HG03460 (cell line): ENCODE data around the gene PKD1L1.
"Not testable (repeated sequence)": the region's sequence is repeated elsewhere in the genome, so short reads cannot be mapped to it uniquely, and the experiment has no call there.

Experiments used
- ATAC-seq: cut with Tn5 transposase; IDR thresholded peaks from one replicate; pipeline ENCODE4 v1.9.1; 2021; ENCODE audit not compliant: unreplicated experiment

The PKD1L1 gene, protein sequence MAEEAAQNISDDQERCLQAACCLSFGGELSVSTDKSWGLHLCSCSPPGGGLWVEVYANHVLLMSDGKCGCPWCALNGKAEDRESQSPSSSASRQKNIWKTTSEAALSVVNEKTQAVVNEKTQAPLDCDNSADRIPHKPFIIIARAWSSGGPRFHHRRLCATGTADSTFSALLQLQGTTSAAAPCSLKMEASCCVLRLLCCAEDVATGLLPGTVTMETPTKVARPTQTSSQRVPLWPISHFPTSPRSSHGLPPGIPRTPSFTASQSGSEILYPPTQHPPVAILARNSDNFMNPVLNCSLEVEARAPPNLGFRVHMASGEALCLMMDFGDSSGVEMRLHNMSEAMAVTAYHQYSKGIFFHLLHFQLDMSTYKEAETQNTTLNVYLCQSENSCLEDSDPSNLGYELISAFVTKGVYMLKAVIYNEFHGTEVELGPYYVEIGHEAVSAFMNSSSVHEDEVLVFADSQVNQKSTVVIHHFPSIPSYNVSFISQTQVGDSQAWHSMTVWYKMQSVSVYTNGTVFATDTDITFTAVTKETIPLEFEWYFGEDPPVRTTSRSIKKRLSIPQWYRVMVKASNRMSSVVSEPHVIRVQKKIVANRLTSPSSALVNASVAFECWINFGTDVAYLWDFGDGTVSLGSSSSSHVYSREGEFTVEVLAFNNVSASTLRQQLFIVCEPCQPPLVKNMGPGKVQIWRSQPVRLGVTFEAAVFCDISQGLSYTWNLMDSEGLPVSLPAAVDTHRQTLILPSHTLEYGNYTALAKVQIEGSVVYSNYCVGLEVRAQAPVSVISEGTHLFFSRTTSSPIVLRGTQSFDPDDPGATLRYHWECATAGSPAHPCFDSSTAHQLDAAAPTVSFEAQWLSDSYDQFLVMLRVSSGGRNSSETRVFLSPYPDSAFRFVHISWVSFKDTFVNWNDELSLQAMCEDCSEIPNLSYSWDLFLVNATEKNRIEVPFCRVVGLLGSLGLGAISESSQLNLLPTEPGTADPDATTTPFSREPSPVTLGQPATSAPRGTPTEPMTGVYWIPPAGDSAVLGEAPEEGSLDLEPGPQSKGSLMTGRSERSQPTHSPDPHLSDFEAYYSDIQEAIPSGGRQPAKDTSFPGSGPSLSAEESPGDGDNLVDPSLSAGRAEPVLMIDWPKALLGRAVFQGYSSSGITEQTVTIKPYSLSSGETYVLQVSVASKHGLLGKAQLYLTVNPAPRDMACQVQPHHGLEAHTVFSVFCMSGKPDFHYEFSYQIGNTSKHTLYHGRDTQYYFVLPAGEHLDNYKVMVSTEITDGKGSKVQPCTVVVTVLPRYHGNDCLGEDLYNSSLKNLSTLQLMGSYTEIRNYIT (N-terminal part only)

DNA sequence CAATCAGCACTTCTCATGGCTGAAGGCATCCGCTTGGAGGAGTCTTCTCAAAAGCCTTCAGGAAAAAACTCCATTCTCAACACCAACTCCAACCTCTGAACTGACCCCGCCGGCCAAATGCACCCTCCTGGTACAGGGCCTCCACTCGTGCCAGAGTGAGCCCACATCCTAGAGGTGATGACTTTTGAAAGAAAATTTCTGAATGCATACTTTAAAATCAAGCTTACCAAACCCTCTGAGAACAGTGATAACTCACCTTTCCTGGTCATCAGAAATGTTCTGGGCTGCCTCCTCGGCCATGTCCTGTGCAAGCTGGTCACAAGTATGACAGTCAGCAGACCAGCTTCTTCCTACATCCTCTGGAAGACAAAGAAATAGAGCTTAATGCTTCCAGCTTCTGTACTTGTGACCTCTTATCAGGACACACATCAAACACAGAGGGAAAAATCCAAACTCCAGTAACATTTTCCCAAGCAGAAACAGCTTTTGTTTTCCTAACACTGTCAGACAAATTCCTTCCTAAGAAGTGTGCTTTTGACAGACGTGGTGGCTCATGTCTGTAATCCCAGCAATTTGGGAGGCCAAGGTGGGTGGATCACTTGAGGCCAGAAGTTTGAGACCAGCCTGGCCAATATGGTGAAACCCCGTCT lies at the start of gene PKD1L1:
PKD1L1 (minus strand) TSS at position 326 of the 650 bp plus-strand sequence; CDS start at position 300, 26 bp downstream.
- no peak for ATAC-seq

DNA sequence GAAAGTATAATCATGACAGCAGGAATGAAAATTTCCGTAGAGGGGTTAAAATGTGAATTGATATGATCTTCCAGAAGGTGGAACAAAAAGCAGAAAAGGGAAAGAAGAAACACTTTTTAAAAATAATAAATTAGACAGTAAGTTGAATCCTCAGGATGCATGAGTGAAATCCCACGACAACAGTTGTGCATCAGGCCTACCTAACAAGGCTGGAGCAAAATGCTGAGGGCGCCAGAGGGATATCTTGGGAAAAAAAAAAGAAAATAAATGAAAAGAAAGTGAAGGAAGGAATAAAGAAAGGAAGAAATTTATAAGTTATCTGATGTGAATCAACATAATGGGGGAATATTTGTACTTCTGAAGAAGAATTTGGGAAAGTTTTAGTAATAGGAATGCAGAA lies 44.2 kb upstream of the PKD1L1 start:
- ATAC-seq: no peak

DNA sequence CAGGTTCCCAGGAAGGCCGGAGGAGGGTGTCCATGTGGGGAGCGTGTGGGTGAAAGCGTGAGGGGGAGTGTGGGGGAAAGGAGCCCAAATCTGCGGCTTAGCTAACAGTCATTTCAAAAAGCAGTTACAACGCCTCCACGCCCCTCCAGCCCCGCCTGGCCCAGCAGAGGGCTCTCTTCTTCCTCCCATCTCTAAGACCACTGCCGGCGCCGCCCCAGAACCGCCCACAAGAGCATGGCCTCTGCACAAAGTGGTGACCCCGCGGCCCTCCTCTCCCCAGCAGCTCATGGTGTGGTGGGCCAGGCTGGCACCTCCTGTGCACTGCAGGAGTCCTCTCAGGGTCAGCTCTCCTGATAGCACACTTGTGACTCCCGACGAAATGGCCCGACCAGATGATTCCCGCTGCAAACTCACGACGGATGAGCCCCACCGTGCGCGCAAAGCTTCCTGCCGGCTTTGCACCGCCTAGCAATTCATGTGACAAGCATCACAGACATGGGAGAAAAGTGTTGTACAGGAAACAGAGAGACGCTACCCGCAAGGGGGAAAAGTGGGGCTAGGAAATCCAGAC lies 43.6 kb upstream of the PKD1L1 start:
- peak; percentile 100 for ATAC-seq

DNA sequence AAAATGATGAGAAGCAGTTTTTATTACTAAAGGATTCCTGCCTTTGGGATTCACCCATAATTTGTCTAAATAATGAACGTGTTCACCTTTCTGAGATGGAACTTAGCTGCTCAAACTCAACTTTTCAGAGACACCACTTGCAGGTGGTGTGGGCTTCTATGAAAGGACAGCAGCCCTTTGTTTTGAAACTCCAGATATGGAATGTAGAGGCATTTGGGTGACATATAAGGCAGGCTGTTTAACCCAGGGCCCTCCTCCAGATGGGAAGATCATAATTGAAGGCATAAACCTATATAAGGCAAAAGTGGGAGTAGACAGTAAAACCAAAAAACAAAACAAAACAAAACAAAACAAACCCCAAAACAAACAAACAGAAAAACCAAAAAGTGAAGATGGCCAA lies 43.0 kb upstream of the PKD1L1 start:
- no peak for ATAC-seq

DNA sequence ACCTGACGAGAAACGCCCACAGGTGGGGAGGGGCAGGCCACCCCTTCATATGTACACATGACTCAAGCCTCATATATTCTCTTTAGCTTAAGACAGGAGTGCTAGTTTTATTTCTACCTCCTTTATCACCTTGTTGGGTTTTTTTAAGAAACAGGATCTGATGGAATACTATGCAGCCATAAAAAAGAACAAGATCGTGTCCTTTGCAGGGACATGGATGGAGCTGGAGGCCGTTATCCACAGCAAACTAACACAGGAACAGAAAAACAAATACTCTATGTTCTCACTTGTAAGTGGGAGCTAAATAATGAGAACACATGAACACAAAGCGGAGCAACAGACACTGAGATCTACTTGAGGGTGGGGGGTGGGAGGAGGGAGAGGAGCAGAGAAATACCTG lies 42.3 kb upstream of the PKD1L1 start:
- no peak for ATAC-seq

DNA sequence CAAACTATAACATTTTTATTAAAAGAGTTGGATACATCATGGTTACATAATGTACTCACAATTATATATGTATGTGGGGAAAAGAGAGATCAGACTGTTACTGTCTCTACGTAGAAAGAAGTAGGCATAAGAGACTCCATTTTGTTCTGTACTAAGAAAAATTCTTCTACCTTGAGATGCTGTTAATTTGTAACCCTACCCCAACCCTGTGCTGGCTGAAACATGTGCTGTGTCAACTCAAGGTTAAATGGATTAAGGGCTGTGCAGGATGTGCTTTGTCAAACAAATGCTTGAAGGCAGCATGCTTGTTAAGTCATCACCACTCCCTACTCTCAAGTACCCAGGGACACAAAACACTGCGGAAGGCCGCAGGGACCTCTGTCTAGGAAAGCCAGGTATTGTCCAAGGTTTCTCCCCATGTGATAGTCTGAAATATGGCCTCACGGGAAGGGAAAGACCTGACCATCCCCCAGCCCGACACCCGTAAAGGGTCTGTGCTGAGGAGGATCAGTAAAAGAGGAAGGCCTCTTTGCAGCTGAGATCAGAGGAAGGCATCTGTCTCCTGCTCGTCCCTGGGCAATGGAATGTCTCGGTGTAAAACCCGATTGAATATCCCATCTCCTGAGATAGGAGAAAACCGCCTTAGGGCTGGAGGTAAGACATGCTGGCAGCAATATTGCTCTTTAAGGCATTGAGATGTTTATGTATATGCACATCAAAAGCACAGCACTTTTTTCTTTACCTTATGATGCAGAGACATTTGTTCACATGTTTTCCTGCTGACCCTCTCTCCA lies 41.5 kb upstream of the PKD1L1 start:
- ATAC-seq: not testable (repeated sequence)

DNA sequence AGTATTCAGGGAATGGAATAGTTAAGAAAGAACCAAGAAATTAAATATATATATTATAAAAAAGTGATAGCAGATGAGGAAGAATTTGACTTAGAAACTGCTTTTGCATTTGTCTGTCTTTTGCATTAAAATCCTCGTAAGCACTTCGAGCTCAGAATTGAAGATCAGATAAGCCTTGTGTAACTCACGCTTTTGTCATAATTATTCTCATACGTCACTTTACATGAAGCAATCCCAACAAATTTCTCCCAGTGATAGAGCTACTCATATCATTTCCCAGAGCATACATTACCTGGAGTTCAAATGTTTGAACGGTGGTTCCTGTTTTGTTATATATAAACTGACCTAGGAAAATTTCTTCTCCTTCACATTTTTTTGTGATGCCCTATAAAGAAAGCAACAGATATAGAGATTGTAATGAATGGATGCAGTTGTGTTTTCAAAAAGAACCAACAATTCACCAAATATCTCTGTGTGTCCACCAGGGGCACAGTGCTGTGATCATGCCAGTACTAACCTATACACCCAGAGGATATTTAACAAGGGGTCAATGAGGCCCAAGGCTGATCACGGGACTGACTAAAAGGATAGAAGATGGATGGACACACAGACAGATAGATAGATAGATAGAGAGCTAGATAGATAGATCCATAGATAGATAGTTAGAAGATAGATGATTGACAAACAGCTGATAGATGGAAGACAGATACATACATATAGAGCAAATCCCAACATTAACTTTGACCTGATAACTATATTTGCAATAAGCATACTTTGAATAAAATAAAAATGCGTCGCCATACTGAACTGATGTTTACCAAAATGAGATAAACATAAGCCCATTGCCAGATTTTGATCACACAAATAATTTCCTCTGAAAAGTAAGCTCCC lies 40.5 kb upstream of the PKD1L1 start:
- ATAC-seq: no peak

DNA sequence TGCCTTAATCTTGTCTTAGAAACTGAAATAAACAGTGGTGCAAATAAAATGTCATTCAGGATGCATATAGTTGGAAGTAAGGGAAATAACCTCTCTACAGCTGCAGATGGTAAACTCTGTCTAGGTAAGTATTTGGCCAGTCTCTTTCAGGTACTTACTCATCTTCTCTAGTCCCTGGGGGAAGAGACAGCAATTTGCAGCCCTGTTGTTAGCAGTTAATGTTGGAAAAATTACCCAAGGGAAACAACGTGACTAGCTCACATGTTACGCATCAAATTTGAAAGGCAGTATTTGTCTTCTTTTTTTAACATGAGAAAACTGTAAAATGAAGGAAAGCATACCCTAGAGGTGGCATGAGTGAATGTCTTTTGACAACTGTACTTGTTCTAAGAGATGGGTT lies 34.3 kb upstream of the PKD1L1 start:
- no peak for ATAC-seq

DNA sequence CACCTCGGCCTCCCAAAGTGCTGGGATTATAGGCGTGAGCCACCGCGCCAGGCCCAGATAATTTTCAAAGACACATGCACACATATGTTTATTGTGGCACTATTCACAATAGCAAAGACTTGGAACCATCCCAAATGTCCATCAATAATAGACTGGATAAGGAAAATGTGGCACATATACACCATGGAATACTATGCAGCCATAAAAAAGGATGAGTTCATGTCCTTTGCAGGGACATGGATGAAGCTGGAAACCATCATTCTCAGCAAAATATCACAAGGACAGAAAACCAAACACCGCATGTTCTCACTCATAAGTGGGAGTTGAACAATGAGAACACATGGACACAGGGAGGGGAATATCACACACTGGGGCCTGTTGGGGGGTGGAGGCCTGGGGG lies 32.4 kb upstream of the PKD1L1 start:
- ATAC-seq: not testable (repeated sequence)

DNA sequence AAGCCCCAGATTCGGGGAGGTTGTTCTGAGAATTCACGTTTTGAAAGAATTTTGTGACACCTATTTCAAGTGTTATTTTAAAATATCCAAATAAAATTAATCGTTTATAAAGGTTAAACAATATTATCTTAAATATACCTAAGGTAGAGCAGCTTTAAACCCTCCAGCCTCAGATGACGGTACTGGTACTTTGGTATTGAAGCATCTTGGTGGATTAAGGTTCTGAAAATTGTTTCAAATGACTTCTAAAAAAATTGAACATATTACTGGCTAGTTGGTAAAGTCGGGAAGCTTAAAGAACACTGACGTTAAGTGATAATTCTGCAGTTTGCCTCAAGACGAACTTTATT lies 31.5 kb upstream of the PKD1L1 start:
- no peak for ATAC-seq

DNA sequence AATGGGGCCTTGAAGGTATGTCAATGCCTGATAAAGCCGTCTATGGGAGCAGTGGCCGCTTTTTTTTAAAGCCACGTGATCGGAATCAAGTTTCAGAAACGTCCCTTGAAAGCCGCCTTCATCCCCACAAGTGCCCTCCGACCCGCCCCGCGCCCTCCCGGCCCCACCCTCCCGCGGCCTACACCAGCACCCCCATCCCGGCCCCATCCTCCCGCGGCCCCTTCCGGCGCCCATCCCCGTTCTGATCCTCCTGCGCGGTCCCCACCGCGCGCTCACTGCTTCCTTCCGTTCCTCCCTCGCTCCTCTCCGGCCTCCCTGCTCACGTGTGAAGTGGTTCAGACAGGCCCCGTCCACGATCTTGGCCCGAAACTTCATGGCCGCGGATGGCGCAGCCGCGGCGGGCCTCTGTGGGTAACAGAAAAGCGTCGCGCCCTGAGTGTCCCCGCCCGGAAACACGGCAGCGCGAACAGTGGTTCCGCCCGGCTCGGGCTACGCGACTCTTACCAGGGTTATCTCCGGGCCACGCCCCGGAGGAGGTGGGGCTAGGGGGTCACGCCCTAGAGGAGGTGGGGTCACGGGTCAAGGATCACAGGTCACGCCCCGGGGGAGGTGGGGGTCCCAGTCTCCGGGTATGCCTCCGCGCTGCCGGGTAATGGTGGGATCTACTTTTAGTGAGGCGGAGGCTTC lies 31.0 kb upstream of the PKD1L1 start, which contains the start of gene HUS1:
HUS1 (minus strand) TSS at position 471 of the 687 bp plus-strand sequence; CDS start at position 375, 96 bp downstream.
- peak; percentile 99 for ATAC-seq

DNA sequence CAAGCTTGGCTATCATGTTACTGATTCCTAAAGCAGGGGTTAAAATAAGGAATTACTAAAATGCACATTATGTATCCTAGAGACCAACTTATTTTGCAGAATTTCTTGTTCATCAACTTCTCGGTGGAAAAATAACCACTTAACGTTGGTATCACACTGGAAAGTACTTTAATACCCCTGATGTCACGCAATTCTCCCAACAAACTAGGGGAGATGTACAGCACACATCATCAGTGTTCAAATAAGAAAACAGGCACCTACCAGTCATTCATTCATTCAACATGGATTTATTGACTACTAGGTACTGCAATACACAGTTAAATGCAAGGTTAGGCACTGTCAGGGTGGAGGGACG lies 30.5 kb upstream of the PKD1L1 start:
- ATAC-seq: no peak

DNA sequence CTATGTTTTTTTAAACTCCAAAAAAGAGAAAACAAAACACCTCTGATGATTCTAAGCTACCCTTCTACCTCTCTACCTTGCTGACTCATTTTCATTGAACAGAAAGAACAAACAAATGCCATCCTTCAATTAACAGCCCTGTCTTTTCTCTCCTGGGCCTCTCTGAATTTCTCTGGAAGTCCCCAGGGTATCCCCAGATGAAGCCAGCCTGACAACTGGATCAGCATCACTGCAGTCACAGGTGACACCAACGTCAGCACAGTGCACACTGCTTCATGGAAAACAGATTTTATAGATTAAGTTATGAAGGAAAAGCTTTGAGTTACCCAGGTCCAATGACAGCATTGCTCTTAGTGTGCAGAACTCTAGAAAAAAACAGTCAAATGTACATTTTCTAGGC lies 25.5 kb upstream of the PKD1L1 start:
- ATAC-seq: no peak

DNA sequence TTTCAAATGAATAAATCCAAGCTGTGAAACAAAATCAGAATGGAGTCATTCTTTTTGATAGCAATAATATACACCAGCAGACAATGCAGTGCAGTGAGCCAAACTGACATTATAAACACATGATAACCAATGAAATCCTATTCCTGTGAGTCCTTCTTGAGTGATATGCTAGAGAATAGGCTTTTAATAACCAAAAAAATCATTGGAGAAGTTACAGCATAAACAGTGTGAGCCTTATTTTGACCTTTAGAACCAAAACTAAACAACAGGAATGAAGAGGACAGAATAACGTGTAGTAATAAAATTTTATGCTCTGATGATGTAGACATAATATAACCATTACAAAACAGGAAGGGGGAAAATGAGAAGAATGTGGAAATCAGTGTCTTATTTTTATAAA lies 22.5 kb upstream of the PKD1L1 start:
- no peak for ATAC-seq

DNA sequence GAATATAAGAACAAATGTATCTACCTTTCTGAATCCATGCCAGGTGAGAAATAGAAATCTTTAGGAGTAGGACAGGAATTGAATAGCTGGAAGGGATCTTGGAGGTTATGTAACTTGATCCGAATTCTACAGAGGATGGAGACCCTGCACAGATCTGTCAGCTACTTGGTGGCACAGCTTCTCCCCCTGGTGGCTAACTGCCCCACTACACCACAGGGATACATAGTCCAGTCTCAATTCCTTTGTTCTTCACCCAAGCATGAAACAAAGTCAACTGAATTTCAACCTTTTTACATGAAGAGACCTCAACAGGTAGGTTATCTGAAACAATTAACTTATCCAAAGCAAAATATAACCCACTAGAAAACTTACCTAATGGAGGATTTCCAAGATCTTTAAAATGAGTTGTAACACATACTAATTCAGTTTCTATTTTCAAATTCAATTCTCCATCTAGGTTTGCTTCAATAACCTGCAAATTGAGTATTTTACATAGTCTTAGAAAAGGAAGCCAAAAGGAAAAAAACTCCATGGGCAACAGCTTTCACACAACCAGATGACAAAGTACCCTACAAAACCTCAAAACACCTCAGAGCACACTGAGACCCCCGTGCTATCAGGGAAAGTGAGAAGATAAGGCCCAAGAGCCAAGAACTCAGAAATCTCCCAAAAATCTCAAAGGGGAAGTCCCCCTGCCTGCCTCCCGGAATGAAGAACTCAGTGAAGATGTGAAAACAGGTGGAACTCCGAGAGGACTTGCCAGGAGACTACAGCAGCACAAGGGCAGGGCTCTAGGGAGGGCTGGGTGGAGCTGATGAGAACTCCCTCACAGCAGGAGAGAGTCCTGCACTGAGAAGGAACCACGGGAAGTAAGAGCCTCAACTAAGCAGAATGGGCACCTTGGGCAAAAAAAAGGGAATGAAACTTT lies 20.8 kb upstream of the PKD1L1 start:
- ATAC-seq: peak; percentile 78

DNA sequence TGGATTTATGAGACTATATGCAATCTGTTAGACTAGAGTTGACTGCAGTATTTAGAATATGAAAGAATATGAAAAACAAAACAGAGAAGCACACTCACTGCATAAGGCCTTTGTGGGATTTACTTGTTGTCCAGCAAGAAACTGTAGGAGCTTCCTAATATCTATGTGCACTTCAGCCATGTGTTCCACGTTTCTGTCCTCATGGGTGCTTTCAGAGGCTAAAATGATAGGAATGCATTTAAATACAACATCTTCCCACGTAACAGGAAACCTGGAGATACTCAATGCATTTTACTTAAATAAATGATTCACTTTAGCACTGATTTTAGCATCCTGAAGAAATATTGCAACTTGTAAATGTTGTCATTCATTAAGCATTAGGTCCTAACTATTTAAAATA lies 19.4 kb upstream of the PKD1L1 start:
- no peak for ATAC-seq

DNA sequence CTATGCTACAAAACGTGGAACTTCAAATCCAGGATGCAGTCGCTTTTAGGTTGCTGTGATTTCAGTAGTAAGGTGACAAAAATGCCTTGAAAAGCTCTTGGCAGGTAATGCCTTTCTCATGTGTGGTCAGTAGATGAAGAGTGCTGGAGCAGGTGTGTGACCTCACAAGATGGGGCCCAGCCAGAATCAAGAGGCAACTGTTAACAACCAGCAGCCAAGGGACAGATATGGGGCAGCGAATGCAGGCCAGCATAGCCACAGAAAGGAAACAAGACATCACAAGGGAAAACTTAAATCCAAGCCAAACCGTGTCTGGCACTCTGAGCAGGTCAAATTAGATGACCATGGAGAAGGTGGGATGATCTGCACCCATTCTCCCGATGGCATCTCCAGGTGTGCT lies 18.9 kb upstream of the PKD1L1 start:
- no peak for ATAC-seq
